Endometrial microvascular endothelial cells (primary cell): ENCODE measurements around the gene DPYSL4. TPM values are rescaled to one million over a fixed set of nuclear protein-coding genes. Genes with fewer than 3 reads are reported as not detected.
"Not testable (repeated sequence)": the region's sequence is repeated elsewhere in the genome, so short reads cannot be mapped to it uniquely, and the experiment has no call there.

Experiments
- in situ Hi-C: cut with HindIII; loops from 2 replicates; pipeline ENCODE4 v1.10.0; 2017; ENCODE audit warnings: low sequenced_read_pairs, low pct_unique_long_range_greater_than_20kb; ENCODE audit errors: inconsistent ontology term
- total RNA-seq: library from RNA; depleted of rRNA; stranded (reverse); fragments of >200 nt; gene quantifications from one replicate; pipeline ENCODE4 v1.2.3, GENCODE V29; 2015; ENCODE audit errors: inconsistent ontology term

Gene DPYSL4
- total RNA-seq, 1 donor from 2014 or later, result 7.3 TPM

DNA sequence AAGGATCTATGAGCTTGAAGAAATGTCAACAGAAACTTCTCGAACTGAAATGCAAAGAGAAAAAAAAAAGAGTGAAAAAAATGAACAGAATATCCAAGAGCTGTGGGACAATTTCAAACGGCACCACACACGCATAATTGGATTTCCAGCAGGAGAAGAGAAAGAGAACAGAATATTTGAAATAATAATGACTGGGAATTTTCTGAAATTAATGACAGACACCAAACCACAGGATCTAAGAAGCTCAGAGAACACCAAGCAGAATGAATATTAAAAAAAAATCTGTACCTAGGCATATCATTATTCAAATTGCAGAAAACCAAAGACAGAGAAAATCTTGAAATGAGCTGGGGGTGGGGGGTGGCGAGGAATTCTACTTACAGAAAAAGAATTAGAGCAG lies 27.2 kb downstream of the DPYSL4 start:
- in situ Hi-C loops, result no loop called here

DNA sequence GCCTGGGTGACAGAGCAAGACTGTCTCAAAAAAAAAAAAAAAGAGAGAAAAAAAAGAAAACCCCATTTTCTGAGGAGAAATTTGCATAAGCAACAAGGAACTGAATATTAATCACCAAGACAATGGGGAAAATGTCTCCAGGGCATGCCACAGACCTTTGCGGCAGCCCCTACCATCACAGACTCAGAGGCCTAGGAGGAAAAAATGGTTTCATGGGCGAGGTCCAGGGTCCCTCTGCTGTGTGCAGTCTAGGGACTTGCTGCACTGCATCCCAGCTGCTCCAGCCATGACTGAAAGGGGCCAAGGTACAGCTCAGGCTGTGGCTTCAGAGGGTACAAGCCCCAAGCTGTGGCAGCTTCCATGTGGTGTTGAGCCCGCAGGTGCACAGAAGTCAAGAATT lies 29.7 kb downstream of the DPYSL4 start:
- in situ Hi-C loops, result not testable (repeated sequence)

DNA sequence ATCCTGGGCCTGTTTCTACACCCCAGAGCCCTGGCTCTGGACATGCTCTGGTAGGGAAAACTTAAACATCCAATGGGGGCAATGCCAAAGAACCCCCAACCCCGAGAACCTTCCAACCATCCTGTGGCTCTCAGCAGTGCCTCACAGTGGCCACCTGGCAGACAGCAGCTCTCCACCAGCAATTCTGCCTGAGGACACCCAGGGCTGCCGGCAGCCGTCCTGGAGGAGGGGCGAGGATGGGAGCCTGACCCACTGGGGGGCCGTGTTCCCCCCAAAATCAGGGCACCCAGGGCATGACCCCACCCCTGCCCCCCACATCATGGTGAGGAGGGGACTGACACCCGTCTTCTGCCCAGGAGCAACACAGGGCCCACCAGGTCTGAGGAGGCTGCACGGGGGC lies 32.7 kb downstream of the DPYSL4 start:
- in situ Hi-C loops, result no loop called here

- in situ Hi-C loops, result no loop called here
Observed at GRCh38 chr10:132220061-132220460, 33.3 kb downstream of the DPYSL4 start.

GRCh38 chr10:132220996-132221395 lies 34.2 kb downstream of the DPYSL4 start:
- in situ Hi-C loops, result not testable (repeated sequence)

GRCh38 chr10:132222726-132223125 lies 36.0 kb downstream of the DPYSL4 start:
- in situ Hi-C loops, result no loop called here

GRCh38 chr10:132223156-132223590 lies 36.4 kb downstream of the DPYSL4 start:
- in situ Hi-C loops, result no loop called here

GRCh38 chr10:132223611-132224342 lies 37.0 kb downstream of the DPYSL4 start:
- in situ Hi-C loops, result no loop called here

DNA sequence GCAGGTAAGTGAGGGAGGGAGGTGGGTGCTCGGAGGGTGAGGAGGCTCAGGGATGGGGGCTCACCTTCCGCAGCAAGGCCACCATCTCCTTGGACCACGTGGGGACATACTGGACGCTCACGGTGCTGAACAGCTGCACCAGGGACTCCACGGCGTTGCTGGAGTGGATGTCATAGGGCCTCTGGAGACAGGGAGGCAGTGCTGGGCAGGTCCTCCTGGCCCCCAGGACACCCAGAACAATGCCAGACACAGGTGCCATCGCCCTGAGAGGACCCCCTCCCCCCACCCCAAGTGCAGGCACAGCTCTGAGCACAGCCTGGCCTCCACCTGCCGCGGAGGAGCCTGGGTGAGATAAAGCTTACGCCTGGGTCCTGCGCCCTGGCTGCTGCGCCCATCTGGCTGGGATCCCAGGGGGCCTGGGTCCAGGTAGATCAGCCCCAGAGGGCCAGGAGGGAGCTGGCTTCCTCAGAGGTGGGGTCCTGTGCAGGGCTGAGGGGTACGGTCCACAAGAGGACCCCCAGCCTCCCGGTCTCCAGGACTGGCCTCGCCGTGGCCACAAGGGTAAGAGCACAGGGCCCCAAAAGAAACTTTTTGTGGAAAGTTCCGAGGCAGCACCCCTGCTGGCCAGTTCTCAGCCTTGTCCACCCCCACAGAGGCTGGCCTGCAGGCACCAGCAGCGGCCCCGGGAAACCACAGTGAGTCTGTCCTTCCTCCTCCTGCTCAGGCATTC lies 37.8 kb downstream of the DPYSL4 start:
- in situ Hi-C loops, result no loop called here

- in situ Hi-C loops, result no loop called here
Observed at GRCh38 chr10:132225073-132225848, 38.5 kb downstream of the DPYSL4 start.

- in situ Hi-C loops, result no loop called here
Observed at GRCh38 chr10:132225849-132226205, 39.1 kb downstream of the DPYSL4 start.

GRCh38 chr10:132226586-132227405 lies 40.0 kb downstream of the DPYSL4 start:
- in situ Hi-C loops, result no loop called here

DNA sequence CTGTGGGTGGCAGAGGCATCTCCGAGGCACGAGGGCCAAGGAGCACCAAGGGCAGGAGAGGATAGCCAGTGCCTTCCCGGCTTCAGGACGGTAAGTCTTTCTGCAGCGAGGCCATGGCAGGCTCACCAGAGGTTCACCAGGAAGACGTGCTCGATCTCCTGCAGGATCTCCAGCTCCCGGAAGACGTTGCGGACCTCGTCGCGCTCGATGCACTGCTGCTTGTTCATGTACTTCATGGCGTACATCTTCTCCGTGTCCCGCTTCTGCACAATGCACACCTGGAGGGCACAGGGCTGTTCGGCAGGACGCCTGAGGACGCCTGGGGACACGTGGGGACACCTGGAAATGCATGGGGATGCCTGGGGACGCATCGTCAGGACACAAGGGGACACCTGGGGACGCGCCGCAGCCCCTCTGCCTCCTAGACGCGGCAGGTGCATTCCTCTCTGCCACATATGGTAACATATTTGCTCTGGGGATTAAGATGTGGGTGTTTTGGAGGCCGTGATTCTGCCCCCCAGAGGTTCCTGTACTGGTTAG lies 41.2 kb downstream of the DPYSL4 start:
- in situ Hi-C loops, result no loop called here

GRCh38 chr10:132228616-132229015 lies 41.9 kb downstream of the DPYSL4 start:
- in situ Hi-C loops, result no loop called here

DNA sequence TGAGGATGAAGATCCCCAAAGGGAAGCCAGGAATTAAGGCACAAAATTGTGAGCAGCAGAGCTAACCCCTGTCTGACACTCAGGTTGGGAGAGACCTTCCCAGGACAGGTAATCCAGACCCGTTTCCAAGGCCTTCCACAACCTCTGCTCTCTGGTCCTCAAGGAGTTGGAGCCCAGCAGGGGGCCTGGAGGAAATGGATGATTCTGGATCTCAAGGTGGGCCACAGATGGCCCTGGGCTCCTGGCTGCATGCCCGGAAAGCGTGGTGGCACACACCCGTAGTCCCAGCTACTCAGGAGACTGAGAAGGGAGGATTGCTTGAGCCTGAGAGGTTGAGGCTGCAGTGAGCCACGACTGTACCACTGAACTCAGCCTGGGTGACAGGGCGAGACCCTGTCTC lies 42.3 kb downstream of the DPYSL4 start:
- in situ Hi-C loops, result no loop called here

- in situ Hi-C loops, result loop anchor here (10.0 kb wide), 1 partner anchor 115 kb away; no protein-coding TSS in a partner anchor
Observed at GRCh38 chr10:132229834-132230556, 43.2 kb downstream of the DPYSL4 start.

GRCh38 chr10:132230557-132231210 lies 43.9 kb downstream of the DPYSL4 start:
- in situ Hi-C loops, result loop anchor here (10.0 kb wide), 1 partner anchor 114 kb away; no protein-coding TSS in a partner anchor
